A549 (cell line): ENCODE results near the gene HAUS5.
"Not testable (repeated sequence)": the region's sequence is repeated elsewhere in the genome, so short reads cannot be mapped to it uniquely, and the experiment has no call there.

Experiments used
- BCL3 ChIP-seq: fragments of >200 bp; sonication (Bioruptor Twin); formaldehyde crosslinking; IDR thresholded peaks from 3 replicates; pipeline ENCODE4 v1.6.1; 2016
- CTCF ChIP-seq: fragments of >200 bp; sonication (Bioruptor Twin); formaldehyde crosslinking; IDR thresholded peaks from 3 replicates; pipeline ENCODE4 v1.5.1; 2016
- EHMT2 ChIP-seq: fragments of 200-600 bp; sonication (generic); IDR thresholded peaks from 2 replicates; pipeline ENCODE4 v1.6.1; 2016; ENCODE audit warnings: antibody characterized with exemption, low read depth, mild to moderate bottlenecking, moderate library complexity
- EP300 ChIP-seq, 2 experiments: fragments of >200 bp; sonication (Bioruptor Twin); formaldehyde crosslinking; IDR thresholded peaks; 2 replicates in 1 of 2; 3 replicates in 1 of 2; pipeline ENCODE4 v1.6.1; 2016 to 2017
- RAD21 ChIP-seq, 2 experiments: fragments of >200 bp in 1 of 2; sonication (Bioruptor Twin) in 1 of 2; formaldehyde crosslinking in 1 of 2; IDR thresholded peaks in 1 of 2; conservative IDR thresholded peaks in 1 of 2; 2 replicates in 1 of 2; 3 replicates in 1 of 2; pipeline ENCODE4 v1.6.1; 2012 to 2018; ENCODE audit warnings: inconsistent platforms in 1 of 2
- REST ChIP-seq: fragments of 200-600 bp; sonication (generic); IDR thresholded peaks from 2 replicates; pipeline ENCODE4 v1.6.1; 2016; ENCODE audit warnings: antibody characterized with exemption, mild to moderate bottlenecking, moderate library complexity

- TF ChIP-seq EHMT2; CTCF; RAD21 (conservative IDR thresholded peaks at IDR 0.05 in 1 of 2, IDR thresholded peaks at IDR 0.05 in 1 of 2); BCL3; REST; EP300 (IDR thresholded peaks at IDR 0.05): not testable (repeated sequence)
Observed at GRCh38 chr19:35654828-35655227, 42.3 kb downstream of the HAUS5 start.
